CD4-positive, alpha-beta T cell treated with Interferon alpha-2 for 1 hour (primary cell): ENCODE results near the gene C1RL.
"Not testable (repeated sequence)": the region's sequence is repeated elsewhere in the genome, so short reads cannot be mapped to it uniquely, and the experiment has no call there.

ENCODE experiments used
- DNase-seq, 2 donors: peaks; one replicate each; pipeline ENCODE4 v3.0.0-alpha.2; 2020 to 2022

C1RL gene

GRCh38 chr12:7060353-7060954 lies 48.6 kb downstream of the C1RL start, which contains the start of gene C1S:
Gene C1S, plus strand, starts transcription at chr12:7060718. Its CDS starts 1,195 bp downstream, at chr12:7061913.
- DNase-seq = no peak

GRCh38 chr12:7059780-7060179 lies 49.2 kb downstream of the C1RL start:
- DNase-seq = no peak

GRCh38 chr12:7058850-7059395 lies 50.1 kb downstream of the C1RL start:
- no peak for DNase-seq

- DNase-seq = no peak
Measured at GRCh38 chr12:7058163-7058845, 50.7 kb downstream of the C1RL start.

- not testable (repeated sequence) for DNase-seq
Measured at GRCh38 chr12:7055736-7056135, 53.3 kb downstream of the C1RL start.

GRCh38 chr12:7054925-7055324 lies 54.1 kb downstream of the C1RL start:
- no peak for DNase-seq

GRCh38 chr12:7049973-7050372 lies 59.0 kb downstream of the C1RL start:
- not testable (repeated sequence) for DNase-seq

- DNase-seq = not testable (repeated sequence)
Measured at GRCh38 chr12:7049445-7049951, 59.5 kb downstream of the C1RL start.

GRCh38 chr12:7047306-7047705 lies 61.7 kb downstream of the C1RL start:
- no peak for DNase-seq

- no peak for DNase-seq
Measured at GRCh38 chr12:7046383-7047105, 62.5 kb downstream of the C1RL start.

GRCh38 chr12:7045913-7046312 lies 63.1 kb downstream of the C1RL start:
- DNase-seq = no peak
